HG03432 (cell line): ENCODE measurements around the gene AFAP1L2.

Source experiments
- ATAC-seq: cut with Tn5 transposase; IDR thresholded peaks from one replicate; pipeline ENCODE4 v1.9.1; 2021; ENCODE audit warnings: mild to moderate bottlenecking, moderate library complexity; ENCODE audit not compliant: unreplicated experiment

AFAP1L2 gene

DNA sequence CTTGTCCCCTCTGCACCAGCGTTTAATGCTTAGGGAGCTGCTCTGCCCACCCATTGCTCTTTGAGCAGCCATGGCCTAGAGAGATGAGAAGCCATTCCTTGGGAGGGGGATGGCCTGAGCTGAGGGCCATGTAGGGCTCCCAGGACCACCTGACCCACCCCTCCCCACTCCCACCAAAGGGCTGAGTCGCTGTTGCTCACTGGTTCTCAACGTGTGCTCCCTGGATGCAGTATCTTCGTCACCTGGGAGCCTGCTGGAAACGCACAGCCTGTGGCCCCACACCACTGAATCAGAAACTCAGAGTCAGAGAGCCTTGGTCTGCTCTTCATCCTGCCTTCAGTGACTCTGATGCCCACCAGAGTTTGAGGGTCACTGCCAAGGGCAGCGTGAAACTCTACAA is 128.2 kb downstream of the AFAP1L2 start:
- no peak for ATAC-seq

DNA sequence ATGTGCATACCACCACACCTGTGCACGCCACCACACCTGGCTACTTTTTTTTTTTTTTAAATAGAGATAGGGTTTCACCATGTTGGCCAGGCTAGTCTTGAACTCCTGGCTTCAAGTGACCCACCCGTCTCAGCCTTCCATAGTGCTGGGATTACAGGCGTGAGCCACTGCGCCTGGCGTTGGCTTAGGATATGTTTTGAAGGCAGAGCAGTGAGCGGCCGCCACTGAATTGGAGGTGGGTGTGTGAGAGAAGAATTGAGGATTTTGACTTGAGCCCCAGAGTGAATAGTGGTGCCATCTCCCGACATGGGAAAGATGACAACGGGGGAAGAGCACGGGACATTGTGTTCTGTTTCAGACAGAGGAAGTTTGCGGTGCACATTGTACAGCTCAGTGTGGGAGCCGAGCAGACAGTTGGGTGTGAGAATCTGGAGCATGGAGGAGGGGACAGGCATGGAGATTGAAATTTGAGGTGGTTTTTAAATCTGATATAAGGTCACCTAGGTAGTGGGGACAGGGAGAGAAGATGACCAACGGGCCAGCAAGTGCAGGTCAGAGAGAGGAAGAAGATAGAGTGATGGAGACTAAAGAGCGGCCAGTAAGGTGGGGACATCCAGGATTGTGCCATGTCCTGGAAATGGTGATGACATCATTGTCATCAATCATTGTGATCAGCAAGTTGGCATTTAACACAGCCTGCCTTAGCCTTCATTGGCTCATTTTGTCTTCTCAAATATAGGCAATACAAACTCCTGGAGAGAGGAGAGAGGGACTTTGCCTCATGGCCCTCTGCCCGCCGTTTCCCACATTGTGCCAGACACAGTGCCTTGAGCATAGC is 129.5 kb downstream of the AFAP1L2 start:
- no peak for ATAC-seq

- no peak for ATAC-seq
Observed at GRCh38 chr10:114273910-114274309, 130.4 kb downstream of the AFAP1L2 start.

DNA sequence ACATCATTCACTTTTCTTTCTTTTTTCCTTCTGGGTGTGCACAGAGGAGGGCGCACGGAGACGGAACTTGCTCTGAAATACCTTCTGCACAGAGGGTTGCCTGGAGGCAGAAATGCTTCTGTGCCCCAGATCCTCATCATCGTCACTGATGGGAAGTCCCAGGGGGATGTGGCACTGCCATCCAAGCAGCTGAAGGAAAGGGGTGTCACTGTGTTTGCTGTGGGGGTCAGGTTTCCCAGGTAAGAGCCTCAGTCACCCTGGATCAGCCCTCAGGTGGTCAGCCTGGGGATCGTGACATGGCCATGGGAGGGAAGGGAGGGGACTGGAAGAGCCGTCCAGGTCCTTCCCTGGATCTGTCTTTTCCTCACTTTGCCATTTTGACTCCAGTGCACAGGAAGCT is 131.6 kb downstream of the AFAP1L2 start:
- ATAC-seq, result no peak

DNA sequence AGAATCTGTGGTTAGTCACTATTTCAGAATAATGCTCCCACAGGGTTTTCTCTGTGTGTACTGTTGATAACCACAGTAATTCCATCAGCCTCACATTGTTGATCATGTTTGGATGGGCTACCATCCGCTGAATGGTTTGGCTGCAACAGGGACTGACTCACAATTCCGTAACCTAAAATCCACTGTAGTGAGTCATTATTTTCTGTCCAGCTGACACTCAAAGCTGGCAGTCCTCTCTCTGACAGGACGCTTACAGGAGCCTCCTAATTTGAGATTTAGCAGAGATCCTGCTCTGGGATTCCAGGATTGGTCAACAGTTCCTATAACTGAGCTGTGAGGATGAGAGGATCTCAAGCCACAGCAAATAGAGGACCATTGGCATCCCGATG is 132.5 kb downstream of the AFAP1L2 start:
- ATAC-seq, result no peak

DNA sequence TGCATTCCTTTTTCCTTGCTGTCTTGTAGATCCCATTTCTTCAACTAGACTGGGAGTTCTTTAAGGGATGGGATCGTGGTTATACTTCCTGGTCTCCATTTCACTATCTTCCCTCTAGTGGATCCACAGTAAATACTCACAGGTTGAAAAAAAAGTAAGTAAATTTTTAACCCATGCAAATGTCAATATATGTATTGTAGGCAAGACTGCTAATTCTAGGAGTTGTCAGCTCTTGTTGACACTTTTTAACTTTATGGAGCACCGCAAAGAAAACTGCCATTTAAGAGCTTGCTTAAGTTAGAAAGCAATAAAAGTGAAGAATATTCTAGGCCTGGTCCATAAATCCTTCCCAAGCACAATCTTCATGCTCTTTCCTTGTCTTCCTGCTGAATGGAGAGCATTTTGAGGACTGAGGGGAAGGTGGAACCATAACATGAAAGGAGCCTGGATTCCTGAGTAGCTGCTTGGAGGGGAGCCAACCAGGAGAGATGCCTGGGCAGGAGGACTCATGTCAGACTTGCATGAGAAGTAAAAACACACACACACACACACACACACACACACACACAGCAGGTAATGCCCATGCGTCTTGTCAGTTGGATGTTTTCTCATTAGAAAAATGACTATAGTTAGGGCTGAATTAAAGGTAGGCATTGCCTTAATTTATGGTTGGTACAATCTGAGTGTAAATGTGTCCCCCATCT is 133.1 kb downstream of the AFAP1L2 start:
- no peak for ATAC-seq

DNA sequence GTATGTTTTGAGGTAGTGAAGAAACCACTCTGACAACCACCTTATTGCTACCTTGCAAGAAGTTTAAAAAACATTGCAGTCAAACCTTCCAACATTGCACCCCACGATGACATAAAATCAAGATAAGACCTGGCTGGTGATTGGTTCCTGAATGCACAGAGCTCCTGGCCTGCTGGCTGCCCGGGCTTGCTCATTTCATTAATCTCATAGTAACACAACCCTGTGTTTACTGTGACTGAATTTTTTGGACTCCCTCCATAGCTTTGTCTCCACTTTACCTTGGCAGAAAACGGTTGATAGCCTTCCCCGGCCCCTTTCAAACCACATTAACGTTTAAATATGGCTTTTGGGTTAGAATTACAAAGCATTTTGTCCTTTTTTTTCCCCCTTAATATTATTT is 137.8 kb downstream of the AFAP1L2 start:
- no peak for ATAC-seq

GRCh38 chr10:114265392-114266053 is 138.8 kb downstream of the AFAP1L2 start:
- ATAC-seq, result no peak

- ATAC-seq, result no peak
Observed at GRCh38 chr10:114262496-114262895, 141.8 kb downstream of the AFAP1L2 start.

- ATAC-seq, result peak; percentile 68
Observed at GRCh38 chr10:114261076-114261475, 143.2 kb downstream of the AFAP1L2 start.

GRCh38 chr10:114260366-114260765 is 143.9 kb downstream of the AFAP1L2 start:
- ATAC-seq, result no peak

DNA sequence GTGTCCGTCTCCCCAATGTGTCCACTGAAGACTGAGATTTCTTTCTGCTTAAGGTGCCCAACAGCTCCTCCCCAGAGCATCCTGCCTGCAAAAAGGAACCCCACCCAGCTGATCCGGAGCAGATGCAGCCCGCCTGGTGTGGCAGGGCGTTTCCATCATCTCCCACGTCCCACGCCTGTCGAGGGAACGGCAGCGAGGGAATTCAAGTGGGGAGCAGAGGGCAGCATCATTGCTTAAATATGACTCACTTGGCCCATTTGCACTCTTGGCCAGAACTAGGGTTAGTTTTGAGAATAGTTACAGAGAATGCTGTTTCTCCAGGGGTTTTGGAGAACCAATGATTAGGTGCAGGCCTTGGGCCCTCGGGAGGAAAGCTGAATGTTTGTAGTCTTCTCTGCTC is 144.5 kb downstream of the AFAP1L2 start:
- no peak for ATAC-seq

- ATAC-seq, result no peak
Observed at GRCh38 chr10:114258274-114258840, 145.9 kb downstream of the AFAP1L2 start.

DNA sequence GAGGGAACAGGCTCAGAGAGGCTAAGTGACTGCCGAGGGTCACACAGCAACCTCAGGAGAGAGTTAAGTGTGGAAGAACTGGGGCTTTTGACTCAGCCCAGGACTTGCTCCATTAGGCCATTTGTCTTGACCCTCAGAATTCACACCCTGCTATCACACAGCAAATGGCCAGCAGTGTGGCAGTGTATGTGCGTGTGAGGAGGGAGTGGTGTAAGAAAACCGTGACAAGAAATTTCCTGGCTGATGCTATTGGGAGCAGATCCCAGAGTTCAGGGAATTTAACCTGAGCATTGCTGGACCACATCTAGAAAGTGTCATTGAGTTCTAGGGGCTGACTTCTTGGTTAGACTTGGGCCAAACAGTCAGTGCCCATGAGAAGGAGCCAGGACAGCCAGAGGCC is 146.8 kb downstream of the AFAP1L2 start:
- ATAC-seq, result no peak

- ATAC-seq, result no peak
Observed at GRCh38 chr10:114256822-114257221, 147.5 kb downstream of the AFAP1L2 start.

- ATAC-seq, result no peak
Observed at GRCh38 chr10:114256008-114256765, 148.1 kb downstream of the AFAP1L2 start.

DNA sequence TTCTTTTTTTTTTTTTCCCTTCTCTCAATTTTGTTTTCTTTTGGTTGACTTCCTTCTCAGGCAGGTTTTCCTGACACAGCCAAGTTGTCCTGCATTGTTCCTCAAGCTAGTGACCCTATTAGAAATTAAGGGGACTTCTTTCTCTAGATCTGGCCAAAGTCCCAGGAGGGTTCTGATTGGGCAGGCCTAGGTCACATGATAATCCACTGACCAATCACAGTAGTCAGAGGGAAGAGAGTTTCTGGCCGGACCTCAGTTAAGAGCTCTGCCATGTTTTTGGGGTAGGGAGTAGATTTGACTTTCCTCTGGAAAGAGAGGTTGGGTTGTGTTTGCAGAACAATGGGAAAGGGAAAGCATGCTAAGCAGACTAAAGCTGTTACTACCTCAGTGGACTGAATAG is 149.1 kb downstream of the AFAP1L2 start:
- no peak for ATAC-seq

DNA sequence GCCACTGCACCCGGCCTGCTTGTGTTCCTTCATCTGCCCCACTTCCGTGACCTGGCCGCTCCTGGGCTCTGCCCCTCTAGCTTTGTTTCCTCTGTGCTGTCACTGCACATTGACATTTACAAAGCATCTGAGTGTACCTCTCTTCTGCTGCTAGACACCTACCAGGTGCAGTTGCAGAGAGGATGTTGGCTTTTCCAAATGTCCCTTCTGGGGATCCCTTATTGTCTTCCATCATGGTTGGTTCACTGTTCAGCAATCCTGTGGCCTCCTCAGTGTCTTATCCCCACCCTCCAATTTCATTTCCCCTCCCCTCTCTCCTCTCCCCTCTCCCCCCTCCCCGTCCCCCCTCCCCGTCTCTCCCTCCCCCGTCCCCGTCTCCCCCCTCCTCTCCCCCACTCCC is 151.4 kb downstream of the AFAP1L2 start:
- no peak for ATAC-seq

DNA sequence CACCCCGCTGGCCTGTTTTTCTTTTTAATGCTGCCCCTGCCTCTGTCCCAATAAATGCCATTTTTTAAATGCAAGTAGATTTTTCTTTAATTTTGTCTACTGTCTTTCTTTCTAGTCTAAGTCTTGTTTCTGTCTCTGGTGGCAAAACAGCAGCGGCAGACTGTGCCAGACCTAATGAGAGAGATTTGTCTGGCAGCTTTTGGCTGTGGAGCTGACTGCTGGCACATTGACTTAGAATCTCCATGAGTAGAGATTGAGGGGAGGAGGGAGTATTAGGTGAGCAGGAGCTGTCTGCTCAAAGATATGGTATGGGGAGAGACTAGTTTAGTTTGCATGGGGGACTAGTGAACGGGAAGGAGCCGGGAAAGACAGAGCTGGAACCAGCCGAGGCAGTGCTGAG is 152.2 kb downstream of the AFAP1L2 start:
- no peak for ATAC-seq

GRCh38 chr10:114250716-114251115 is 153.6 kb downstream of the AFAP1L2 start:
- ATAC-seq, result no peak

GRCh38 chr10:114250236-114250635 is 154.1 kb downstream of the AFAP1L2 start:
- no peak for ATAC-seq
